GM18870 (cell line): ENCODE results near the gene MCF2L.

Experiments
- ATAC-seq: cut with Tn5 transposase; IDR thresholded peaks from one replicate; pipeline ENCODE4 v1.9.1; 2021; ENCODE audit warnings: moderate library complexity; ENCODE audit not compliant: unreplicated experiment

MCF2L gene

GRCh38 chr13:112997188-112998130 lies 28.4 kb downstream of the MCF2L start:
- no peak for ATAC-seq

- no peak for ATAC-seq
Measured at GRCh38 chr13:112998521-112999280, 29.7 kb downstream of the MCF2L start.

DNA sequence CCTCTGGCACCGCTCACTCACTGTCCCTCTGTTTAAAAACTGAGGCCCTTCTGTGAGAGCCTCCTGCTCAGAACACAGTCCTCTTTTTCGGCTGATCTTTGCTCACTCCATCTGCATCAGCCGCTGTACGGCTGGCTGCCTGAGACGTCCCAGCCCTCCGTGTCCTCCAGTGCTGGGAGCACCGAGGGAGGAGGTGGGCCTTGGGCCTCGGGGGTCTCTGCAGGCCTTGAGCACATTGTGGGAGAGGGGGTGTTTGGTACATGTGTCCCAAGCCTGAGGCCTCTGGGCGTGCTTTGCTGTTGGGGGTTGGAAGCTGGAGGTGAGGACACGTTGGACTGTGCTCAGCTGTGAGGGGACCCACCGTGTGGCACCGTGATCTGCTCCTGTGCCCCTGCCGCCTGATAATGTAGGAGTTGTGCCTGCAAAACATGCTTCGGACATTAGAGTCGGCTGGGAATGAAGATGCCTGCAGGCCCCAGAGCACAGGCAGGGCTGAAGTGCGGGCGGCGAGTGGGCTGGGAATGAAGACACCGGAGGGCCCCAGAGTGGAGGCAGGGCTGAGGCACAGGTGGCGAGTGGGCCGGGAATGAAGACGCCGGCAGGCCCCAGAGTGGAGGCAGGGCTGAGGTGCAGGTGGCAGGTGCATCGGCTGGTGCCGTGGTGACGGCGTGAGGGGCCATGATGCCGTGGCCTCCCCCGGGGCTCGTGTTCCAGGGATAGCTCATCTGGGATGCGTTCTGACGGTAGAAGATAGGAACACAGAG lies 30.6 kb downstream of the MCF2L start:
- no peak for ATAC-seq

- no peak for ATAC-seq
Measured at GRCh38 chr13:113000575-113000974, 31.6 kb downstream of the MCF2L start.

DNA sequence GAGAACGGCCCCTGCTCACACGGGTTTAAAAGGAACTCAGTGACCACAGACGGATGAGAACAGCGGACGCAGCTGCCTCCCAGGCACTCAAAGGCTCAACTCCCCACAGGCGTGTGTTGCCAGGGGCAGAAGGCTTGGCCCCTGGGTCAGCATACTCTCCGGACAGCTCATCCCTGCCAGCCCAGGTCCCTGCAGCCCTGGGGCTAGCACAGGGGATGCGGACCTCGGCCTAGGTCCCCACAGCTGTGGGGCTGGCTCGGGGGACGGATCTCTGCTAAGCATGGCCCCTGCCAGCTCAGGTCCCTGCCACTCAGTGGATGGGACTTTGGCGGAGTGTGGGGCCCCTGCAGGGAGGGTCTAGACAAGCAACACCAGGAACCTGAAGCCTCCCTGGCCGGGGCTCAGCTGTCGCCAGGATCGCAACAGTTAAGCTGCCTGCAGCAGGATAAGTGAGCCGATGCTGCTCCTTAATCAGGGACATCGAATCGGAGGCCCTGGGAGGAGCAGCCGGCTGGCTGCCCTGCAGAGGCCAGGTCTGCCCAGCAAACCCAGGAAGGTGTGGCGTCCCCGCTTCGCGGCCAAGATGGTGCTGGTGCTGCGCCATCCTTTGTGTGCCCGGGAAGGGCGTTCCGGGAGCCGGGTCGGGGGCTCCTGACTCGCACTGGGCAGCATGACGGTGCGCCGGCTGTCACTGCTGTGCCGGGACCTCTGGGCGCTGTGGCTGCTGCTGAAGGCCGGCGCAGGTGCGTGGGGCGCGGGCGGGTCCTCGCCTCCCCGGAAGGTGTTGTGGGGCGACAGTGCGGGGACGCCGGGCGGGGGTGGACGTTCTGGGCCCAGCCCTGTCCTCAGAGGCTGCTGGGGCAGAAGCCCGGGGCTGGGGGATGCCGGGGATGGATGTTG lies 32.5 kb downstream of the MCF2L start:
- ATAC-seq, result no peak

DNA sequence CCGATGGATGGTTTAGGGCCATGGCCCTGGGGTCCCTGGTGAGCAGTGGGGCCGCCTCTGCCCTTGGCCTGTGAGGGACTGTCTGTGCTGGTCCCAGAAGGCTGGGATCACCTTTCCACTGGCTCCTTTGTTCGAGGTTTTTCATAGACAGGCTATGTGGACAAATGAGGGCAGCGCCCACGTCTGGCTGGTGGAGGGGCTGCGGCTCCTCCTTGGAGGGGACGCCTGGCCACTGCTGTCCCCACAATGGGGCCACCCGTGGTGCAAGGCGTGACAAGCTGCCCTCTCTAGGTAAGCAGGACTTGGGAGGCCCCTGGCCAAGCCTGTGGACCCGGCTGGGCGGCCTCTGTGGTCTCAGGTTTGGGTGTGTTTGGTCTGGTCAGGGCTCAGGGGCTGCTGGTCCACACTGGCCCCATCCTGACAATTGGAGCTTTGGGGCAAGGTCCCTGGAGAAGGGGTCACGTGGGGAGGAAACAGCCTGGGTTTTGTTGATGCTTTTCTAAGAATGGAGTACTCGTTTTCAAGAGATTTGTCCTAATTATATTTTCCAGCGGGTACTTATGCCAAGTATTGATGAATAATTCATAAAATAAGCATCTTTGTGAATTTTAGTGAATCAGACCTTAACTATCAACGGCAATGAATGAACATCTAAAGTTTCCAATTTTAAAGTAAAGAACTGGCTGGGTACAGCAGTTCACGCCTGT lies 33.3 kb downstream of the MCF2L start:
- no peak for ATAC-seq

DNA sequence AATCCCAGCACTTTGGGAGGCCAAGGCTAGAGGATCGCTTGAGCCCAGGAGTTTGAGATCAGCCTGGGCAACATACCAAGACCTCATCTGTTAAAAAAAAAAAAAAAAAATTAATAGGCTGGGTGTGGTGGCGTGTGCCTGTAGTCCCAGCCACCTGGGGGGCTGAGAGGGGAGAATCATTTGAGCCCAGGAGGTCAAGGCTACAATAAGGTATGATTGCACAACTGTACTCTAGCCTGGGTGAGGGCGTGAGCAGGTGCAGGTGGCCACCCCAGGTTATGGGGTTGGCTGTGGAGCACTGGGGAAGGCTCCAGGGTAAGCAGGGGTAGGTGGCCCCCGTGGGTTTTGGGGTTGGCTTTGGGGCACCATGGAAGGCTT lies 33.9 kb downstream of the MCF2L start:
- no peak for ATAC-seq

GRCh38 chr13:113004126-113004525 lies 35.1 kb downstream of the MCF2L start:
- no peak for ATAC-seq

DNA sequence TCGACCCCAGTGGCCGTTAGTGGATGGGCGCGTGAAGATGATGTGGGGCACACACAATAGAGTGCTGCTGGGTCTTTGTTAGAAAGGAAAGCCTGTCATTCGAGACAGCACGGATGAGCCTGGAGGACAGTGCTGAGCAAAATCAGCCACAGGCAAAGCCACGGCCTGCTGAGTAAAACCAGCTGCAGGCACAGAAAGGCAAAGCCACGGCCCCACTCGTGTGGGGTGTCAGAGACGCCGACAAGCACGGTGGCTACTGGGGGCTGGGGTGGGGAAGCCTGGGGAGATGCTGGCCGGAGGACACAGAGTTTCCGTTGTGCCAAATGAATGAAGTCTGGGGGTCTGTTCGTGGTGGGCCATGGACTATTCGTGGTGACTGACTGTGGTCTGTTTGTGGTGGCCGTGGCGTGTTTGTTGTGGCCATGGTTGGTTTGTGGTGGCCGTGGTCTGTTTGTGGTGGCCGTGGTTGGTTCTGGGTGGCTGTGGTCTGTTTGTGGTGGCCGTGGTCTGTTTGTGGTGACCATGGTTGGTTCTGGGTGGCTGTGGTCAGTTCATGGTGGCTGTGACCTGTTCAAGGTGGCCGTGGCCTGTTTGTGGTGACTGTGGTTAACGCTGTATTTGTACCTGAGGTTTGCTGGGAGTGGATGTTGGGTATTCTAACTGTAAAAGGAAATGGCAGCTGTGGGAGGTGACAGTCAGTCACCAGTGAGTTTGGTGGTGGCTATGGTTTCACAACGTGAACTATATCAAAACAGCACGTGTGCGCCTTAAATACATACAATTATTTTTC lies 36.3 kb downstream of the MCF2L start:
- ATAC-seq, result no peak

- no peak for ATAC-seq
Measured at GRCh38 chr13:113005997-113006396, 37.0 kb downstream of the MCF2L start.

GRCh38 chr13:113006660-113007059 lies 37.6 kb downstream of the MCF2L start:
- ATAC-seq, result no peak

- ATAC-seq, result no peak
Measured at GRCh38 chr13:113008851-113009250, 39.8 kb downstream of the MCF2L start.

DNA sequence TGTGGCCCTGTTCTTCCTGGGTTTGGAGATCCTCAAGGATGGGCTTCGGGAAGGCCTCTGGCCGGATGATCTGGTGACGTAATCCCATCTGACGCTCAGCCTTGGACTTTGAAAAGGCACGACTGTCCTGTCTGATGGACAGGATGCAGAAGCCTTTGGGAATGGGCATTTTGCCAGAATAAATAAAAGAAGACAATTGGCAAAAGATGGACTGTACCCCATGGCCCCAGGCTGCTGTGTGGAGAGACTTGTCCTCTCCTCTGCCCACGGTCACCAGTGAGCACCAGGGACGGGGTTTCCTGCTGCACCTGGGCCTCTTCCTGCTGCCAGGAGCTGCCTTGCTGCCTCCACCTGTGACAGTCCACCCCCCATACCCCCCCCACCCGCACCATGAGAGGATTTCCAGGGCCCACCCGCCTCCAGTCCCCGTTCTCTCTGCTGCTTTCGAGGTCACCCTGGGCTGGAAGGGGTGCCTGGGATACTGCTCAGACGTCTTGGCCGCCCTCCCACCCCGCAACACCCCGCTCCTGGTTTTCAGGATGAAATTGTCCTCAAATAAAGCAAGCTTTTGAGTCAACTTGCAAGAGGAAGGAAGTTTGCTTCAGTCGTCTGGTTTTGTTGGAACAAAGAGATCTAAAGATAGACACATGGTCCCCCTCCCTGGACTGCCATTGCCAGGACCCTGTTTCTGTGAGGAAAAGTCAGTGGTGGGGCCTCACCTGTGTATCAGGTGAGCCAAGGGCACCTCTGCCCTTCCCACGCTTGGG lies 40.9 kb downstream of the MCF2L start:
- ATAC-seq, result no peak

GRCh38 chr13:113010510-113010865 lies 41.5 kb downstream of the MCF2L start:
- no peak for ATAC-seq

DNA sequence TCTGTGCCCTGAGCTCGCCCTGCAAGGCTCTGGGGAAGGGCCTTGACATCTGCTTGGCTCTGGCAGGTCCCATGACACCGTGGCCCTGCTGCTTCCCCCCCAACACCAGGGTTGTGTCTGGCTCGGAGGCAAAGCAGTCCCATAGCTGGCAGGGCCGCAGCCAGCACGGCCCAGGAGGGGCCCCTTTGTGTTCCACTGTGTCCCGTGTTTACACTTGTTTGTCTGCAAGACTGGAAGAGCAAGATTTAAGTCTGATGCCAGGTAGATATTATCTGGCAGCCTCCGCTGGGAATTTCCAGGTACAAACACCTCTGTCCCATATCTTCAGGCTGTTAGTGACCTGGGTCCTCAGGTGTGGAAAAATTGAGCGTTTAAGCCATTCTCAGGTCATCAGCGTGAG lies 44.3 kb downstream of the MCF2L start:
- no peak for ATAC-seq

DNA sequence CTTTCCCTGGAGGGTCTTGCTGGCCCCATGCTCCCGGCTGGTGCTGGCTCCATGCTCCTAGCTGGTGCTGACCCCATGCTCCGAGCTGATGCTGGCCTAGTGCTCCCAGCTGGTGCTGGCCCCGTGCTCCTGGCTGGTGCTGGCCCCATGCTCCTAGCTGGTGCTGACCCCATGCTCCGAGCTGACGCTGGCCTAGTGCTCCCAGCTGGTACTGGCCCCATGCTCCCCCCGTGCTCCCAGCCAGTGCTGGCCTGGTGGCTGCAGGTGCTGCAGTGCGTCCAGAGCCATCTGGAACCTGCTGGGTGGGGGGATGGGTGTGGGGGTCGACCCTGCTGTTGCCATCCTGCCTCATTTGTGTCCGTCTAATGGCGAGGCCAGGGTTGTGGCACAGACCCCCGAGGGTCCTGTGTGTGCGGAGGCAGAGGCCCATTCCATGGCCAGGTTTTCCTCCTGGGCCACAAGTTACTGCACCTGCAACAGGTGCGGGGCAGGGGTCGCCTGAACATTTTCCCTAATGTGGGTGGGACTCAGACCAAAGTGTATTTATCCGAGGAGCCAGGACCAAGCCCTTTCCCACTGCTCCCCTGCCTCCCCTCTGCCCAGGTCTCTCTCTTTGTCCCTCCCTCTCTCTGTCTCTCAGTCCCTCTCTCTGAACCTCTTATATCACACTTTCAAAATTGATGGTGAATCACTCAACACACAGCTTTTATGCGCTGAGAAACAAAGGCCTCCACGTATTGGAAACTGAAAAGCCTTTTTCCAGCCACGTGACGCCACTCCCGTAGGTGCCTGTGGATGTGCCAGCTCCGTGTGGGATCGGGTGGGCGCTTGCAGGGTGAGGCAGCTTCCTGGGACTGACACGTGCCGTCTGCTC lies 45.1 kb downstream of the MCF2L start:
- ATAC-seq, result no peak
